Upper lobe of right lung (tissue), 1 donor: ENCODE measurements around the gene PTTG1IP2. TPM values are rescaled to one million over a fixed set of nuclear protein-coding genes. Genes with fewer than 3 reads are reported as not detected.

Experiments
- ATAC-seq: fragments of 200-7000 bp; cut with Tn5 transposase; one replicate; pipeline ENCODE4 v1.9.1; 2020; ENCODE audit warnings: mild to moderate bottlenecking, moderate library complexity
- DNase-seq: peaks from one replicate; pipeline ENCODE4 v3.0.0-alpha.2; 2020
- H3K27ac ChIP-seq: fragments of 200-600 bp; one replicate; pipeline ENCODE4 v1.8.0; 2022
- H3K27me3 ChIP-seq: fragments of 200-600 bp; one replicate; pipeline ENCODE4 v1.8.0; 2022; ENCODE audit warnings: mild to moderate bottlenecking
- H3K36me3 ChIP-seq: fragments of 200-600 bp; one replicate; pipeline ENCODE4 v1.8.0; 2022
- H3K4me1 ChIP-seq: fragments of 200-600 bp; one replicate; pipeline ENCODE4 v1.8.0; 2022
- H3K4me3 ChIP-seq: fragments of 200-600 bp; one replicate; pipeline ENCODE4 v1.8.0; 2022; ENCODE audit warnings: mild to moderate bottlenecking
- H3K9me3 ChIP-seq: fragments of 200-600 bp; one replicate; pipeline ENCODE4 v1.8.0; 2022
- intact Hi-C: fragments of 100-400 bp; cut with DNase I; formaldehyde crosslinking; loops from one replicate; pipeline ENCODE4 v1.11.0; 2022
- total RNA-seq: library from RNA; stranded (reverse); fragmentation: NEBNext Ultra II Directional; extraction: Animal tissue kit (Norgen Biotek cat#: 25700); gene quantifications from one replicate; pipeline ENCODE4 v1.2.1, GENCODE V29; 2021
- TF ChIP-seq, protein P1 (sequence below): fragments of 200-600 bp; IDR thresholded peaks from one replicate; pipeline ENCODE4 v1.8.0; 2022; ENCODE audit warnings: antibody characterized with exemption
- donor health status: DM: no; HTN: yes; CAD: no; lungs with severe emphysema.

PTTG1IP2 gene
- total RNA-seq, 1 donor from 2014 or later, result not detected

DNA sequence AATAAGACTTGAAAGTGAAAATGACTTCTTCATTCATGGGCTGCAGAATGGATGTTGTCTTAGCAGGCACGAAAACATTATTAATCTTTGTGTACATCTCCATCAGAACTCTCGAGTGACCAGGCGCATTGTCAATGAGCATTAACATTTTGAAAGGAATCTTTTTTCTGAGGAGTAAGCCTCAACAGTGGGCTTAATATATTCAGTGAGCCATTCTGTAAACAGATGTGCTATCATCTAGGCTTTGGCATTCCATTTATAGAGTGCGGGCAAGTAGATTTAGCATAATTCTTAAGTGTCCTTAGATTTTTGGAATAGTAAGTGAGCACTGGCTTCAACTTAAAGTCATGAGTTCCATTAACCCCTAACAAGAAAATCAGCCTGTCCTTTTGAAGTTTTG is 33.1 kb downstream of the PTTG1IP2 start:
- no peaks in the 10 kb centered on the region for H3K4me1 ChIP-seq
- no peaks in the 10 kb centered on the region for H3K27me3 ChIP-seq
- no peaks in the 10 kb centered on the region for H3K9me3 ChIP-seq
- TF ChIP-seq, protein P1, sequence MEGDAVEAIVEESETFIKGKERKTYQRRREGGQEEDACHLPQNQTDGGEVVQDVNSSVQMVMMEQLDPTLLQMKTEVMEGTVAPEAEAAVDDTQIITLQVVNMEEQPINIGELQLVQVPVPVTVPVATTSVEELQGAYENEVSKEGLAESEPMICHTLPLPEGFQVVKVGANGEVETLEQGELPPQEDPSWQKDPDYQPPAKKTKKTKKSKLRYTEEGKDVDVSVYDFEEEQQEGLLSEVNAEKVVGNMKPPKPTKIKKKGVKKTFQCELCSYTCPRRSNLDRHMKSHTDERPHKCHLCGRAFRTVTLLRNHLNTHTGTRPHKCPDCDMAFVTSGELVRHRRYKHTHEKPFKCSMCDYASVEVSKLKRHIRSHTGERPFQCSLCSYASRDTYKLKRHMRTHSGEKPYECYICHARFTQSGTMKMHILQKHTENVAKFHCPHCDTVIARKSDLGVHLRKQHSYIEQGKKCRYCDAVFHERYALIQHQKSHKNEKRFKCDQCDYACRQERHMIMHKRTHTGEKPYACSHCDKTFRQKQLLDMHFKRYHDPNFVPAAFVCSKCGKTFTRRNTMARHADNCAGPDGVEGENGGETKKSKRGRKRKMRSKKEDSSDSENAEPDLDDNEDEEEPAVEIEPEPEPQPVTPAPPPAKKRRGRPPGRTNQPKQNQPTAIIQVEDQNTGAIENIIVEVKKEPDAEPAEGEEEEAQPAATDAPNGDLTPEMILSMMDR, result no peak
- no peak overlapping the region for H3K27ac ChIP-seq
- no peak for DNase-seq
- no peak for ATAC-seq
- intact Hi-C loops, result no loop called here
- H3K4me3 ChIP-seq, result no peak overlapping the region
- H3K36me3 ChIP-seq, result no peaks in the 10 kb centered on the region

GRCh38 chr7:90503367-90503766 is 33.9 kb downstream of the PTTG1IP2 start:
- Histone ChIP-seq H3K4me3 (no peak overlapping the region), H3K27ac (no peak overlapping the region), H3K27me3 (no peaks in the 10 kb centered on the region), H3K36me3 (no peaks in the 10 kb centered on the region), H3K9me3 (no peaks in the 10 kb centered on the region), H3K4me1 (no peaks in the 10 kb centered on the region)
- DNase-seq (no peak), ATAC-seq (no peak)
- TF ChIP-seq, protein P1, result no peak
- intact Hi-C loops, result no loop called here

- Histone ChIP-seq H3K27me3 (no peaks in the 10 kb centered on the region), H3K4me1 (no peaks in the 10 kb centered on the region), H3K4me3 (no peak overlapping the region), H3K27ac (no peak overlapping the region), H3K36me3 (no peaks in the 10 kb centered on the region), H3K9me3 (no peaks in the 10 kb centered on the region)
- no peak for DNase-seq
- intact Hi-C loops, result no loop called here
- no peak for ATAC-seq
- TF ChIP-seq, protein P1, result no peak
Observed at GRCh38 chr7:90507692-90508091, 38.3 kb downstream of the PTTG1IP2 start.

- no peak overlapping the region for H3K27ac ChIP-seq
- H3K36me3 ChIP-seq, result no peaks in the 10 kb centered on the region
- DNase-seq (no peak), ATAC-seq (no peak)
- TF ChIP-seq, protein P1, result no peak
- intact Hi-C loops, result no loop called here
- no peak overlapping the region for H3K4me3 ChIP-seq
- no peaks in the 10 kb centered on the region for H3K4me1 ChIP-seq
- no peaks in the 10 kb centered on the region for H3K27me3 ChIP-seq
- no peaks in the 10 kb centered on the region for H3K9me3 ChIP-seq
Observed at GRCh38 chr7:90511776-90512175, 42.3 kb downstream of the PTTG1IP2 start.

- Histone ChIP-seq H3K4me1 (no peaks in the 10 kb centered on the region), H3K36me3 (no peaks in the 10 kb centered on the region), H3K4me3 (no peak overlapping the region), H3K27ac (no peak overlapping the region), H3K27me3 (no peaks in the 10 kb centered on the region), H3K9me3 (no peaks in the 10 kb centered on the region)
- DNase-seq, result no peak
- TF ChIP-seq, protein P1, result no peak
- intact Hi-C loops, result no loop called here
- no peak for ATAC-seq
Observed at GRCh38 chr7:90512821-90513254, 43.4 kb downstream of the PTTG1IP2 start.

- DNase-seq (no peak), ATAC-seq (no peak)
- H3K4me1 ChIP-seq, result no peaks in the 10 kb centered on the region
- no peak overlapping the region for H3K4me3 ChIP-seq
- no peaks in the 10 kb centered on the region for H3K9me3 ChIP-seq
- TF ChIP-seq, protein P1, result no peak
- H3K27ac ChIP-seq, result no peak overlapping the region
- no peaks in the 10 kb centered on the region for H3K27me3 ChIP-seq
- intact Hi-C loops, result no loop called here
- no peaks in the 10 kb centered on the region for H3K36me3 ChIP-seq
Observed at GRCh38 chr7:90516257-90516656, 46.8 kb downstream of the PTTG1IP2 start.
